ENCODE data around the gene SLC6A20. TPM values are rescaled to one million over a fixed set of nuclear protein-coding genes. Genes with fewer than 3 reads are reported as not detected.

Gene SLC6A20
- total and polyA plus RNA-seq, 7 donors = 0.16 to 1.4 (median 0.60) TPM; not detected in 4

GRCh38 chr3:45798034-45798433 is 1.7 kb upstream of the SLC6A20 start:
- intact Hi-C loops (cut with DNase I) = no loop called here
- WGBS, 2 donors = 83% methylated on average over 4 of the region's 4 CpGs
- Histone ChIP-seq H3K9me3 (no peaks in the 10 kb centered on the region), H3K36me3 (no peaks in the 10 kb centered on the region), H3K27me3 (peaks cover 14 to 69% (median 45%) of the 10 kb centered on the region in 3 donors), H3K4me1 (peaks cover 0 to 14% (median 12%) of the 10 kb centered on the region in 4 donors), H3K4me3 (no peak overlapping the region), H3K27ac (no peak overlapping the region)
- DNase-seq = no peak
- TF ChIP-seq EP300 (IDR thresholded peaks at IDR 0.05) (no peak), POLR2AphosphoS5 (IDR thresholded peaks at IDR 0.05) (no peak)
- TF ChIP-seq, protein P1, sequence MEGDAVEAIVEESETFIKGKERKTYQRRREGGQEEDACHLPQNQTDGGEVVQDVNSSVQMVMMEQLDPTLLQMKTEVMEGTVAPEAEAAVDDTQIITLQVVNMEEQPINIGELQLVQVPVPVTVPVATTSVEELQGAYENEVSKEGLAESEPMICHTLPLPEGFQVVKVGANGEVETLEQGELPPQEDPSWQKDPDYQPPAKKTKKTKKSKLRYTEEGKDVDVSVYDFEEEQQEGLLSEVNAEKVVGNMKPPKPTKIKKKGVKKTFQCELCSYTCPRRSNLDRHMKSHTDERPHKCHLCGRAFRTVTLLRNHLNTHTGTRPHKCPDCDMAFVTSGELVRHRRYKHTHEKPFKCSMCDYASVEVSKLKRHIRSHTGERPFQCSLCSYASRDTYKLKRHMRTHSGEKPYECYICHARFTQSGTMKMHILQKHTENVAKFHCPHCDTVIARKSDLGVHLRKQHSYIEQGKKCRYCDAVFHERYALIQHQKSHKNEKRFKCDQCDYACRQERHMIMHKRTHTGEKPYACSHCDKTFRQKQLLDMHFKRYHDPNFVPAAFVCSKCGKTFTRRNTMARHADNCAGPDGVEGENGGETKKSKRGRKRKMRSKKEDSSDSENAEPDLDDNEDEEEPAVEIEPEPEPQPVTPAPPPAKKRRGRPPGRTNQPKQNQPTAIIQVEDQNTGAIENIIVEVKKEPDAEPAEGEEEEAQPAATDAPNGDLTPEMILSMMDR (IDR thresholded peaks at IDR 0.05) = no peak

GRCh38 chr3:45796902-45797637 is 734 bp upstream of the SLC6A20 start:
- Histone ChIP-seq H3K27me3 (peaks cover 14 to 69% (median 45%) of the 10 kb centered on the region in 3 donors), H3K4me1 (peaks cover 0 to 14% (median 12%) of the 10 kb centered on the region in 4 donors), H3K9me3 (no peaks in the 10 kb centered on the region), H3K4me3 (no peak overlapping the region), H3K36me3 (no peaks in the 10 kb centered on the region), H3K27ac (no peak overlapping the region)
- 69 to 73% methylated on average over 13 of the region's 13 CpGs for WGBS, 2 donors
- TF ChIP-seq, protein P1 (IDR thresholded peaks at IDR 0.05) = no peak
- TF ChIP-seq POLR2AphosphoS5 (IDR thresholded peaks at IDR 0.05) (no peak), POLR2A (IDR thresholded peaks at IDR 0.05) (no peak), EP300 (IDR thresholded peaks at IDR 0.05) (no peak)
- DNase-seq = no peak
- intact Hi-C loops (cut with DNase I) = no loop called here

GRCh38 chr3:45795509-45795881 is 841 bp downstream of the SLC6A20 start:
- TF ChIP-seq POLR2AphosphoS5 (IDR thresholded peaks at IDR 0.05) (peak in 1 of 4 donors; percentile 54), EP300 (IDR thresholded peaks at IDR 0.05) (no peak)
- H3K4me3 ChIP-seq = peak overlapping the region in 1 of 4 donors; percentile 47
- peaks cover 0 to 14% (median 12%) of the 10 kb centered on the region in 4 donors for H3K4me1 ChIP-seq
- intact Hi-C loops (cut with DNase I) = no loop called here
- no peaks in the 10 kb centered on the region for H3K9me3 ChIP-seq
- peaks cover 14 to 66% (median 45%) of the 10 kb centered on the region in 3 donors for H3K27me3 ChIP-seq
- 37 to 38% methylated on average over 14 of the region's 14 CpGs for WGBS, 2 donors
- no peak overlapping the region for H3K27ac ChIP-seq
- no peaks in the 10 kb centered on the region for H3K36me3 ChIP-seq
- no peak for DNase-seq

DNA sequence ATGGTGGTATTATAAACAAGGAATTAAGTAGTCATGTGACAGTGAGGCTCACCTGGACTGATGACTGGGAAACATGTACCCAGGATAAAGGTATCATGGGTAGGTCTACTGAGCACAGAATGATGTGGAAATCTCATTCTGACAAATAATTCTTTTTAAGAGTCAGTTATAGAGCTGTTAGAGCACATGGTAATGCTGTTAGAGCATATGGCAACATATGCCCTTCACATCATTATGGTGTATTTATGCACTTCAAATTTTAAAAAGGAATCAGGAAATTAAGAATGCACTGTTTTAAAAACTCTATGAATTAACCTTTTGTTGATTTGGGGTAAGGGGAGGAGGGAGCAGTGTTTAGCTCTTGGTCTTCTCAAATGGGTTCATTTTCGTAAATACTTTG is 1.7 kb downstream of the SLC6A20 start:
- TF ChIP-seq EP300 (IDR thresholded peaks at IDR 0.05) = no peak
- TF ChIP-seq POLR2A (IDR thresholded peaks at IDR 0.05) = no peak
- TF ChIP-seq, protein P1 (IDR thresholded peaks at IDR 0.05) = no peak
- TF ChIP-seq POLR2AphosphoS5 (IDR thresholded peaks at IDR 0.05) = no peak
- Histone ChIP-seq H3K4me3 (no peak overlapping the region), H3K9me3 (no peaks in the 10 kb centered on the region), H3K27ac (no peak overlapping the region), H3K4me1 (peaks cover 0 to 14% (median 12%) of the 10 kb centered on the region in 4 donors), H3K27me3 (peaks cover 14 to 58% (median 44%) of the 10 kb centered on the region in 3 donors), H3K36me3 (no peaks in the 10 kb centered on the region)
- intact Hi-C loops (cut with DNase I) = no loop called here
- DNase-seq = no peak
- WGBS, 2 donors = 87 to 92% methylated on average over 1 of the region's 1 CpG

DNA sequence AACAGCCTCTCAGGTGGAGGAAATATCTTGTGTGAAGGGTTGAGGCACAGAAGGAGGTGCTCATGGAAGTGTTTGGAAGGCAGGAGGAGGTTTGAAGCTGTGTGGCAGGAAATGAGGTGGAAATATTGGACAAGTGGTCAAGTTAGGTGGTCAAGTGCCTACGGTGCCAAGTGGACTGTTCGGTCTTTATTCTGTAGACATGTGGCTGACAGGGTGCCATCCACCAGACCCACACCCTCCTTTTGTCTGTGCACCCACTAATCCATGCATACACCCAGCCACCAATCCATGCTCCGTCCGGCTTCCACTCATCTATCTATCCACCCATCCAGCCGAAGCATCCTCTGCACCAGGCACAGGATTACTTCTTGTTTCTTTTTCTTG is 2.2 kb downstream of the SLC6A20 start:
- no peak for DNase-seq
- H3K4me1 ChIP-seq = peaks cover 0 to 14% (median 12%) of the 10 kb centered on the region in 4 donors
- no peak overlapping the region for H3K27ac ChIP-seq
- no peaks in the 10 kb centered on the region for H3K36me3 ChIP-seq
- H3K9me3 ChIP-seq = peaks cover 0 to 2% (median 0%) of the 10 kb centered on the region in 4 donors
- 93 to 96% methylated on average over 5 of the region's 5 CpGs for WGBS, 2 donors
- TF ChIP-seq EP300 (IDR thresholded peaks at IDR 0.05) = no peak
- H3K4me3 ChIP-seq = no peak overlapping the region
- intact Hi-C loops (cut with DNase I) = no loop called here
- H3K27me3 ChIP-seq = peaks cover 14 to 53% (median 39%) of the 10 kb centered on the region in 3 donors

All from sigmoid colon (tissue), 7 donors.